GM23248 (cell line): ENCODE data around the gene RASSF8.
"Not testable (repeated sequence)": the region's sequence is repeated elsewhere in the genome, so short reads cannot be mapped to it uniquely, and the experiment has no call there.

Source experiments
- EZH2 ChIP-seq: fragments of 200-600 bp; sonication (generic); IDR thresholded peaks from 2 replicates; pipeline ENCODE4 v1.6.1; 2018; ENCODE audit warnings: antibody characterized with exemption, mild to moderate bottlenecking; ENCODE audit not compliant: insufficient read depth, poor library complexity, severe bottlenecking
- EZH2phosphoT487 ChIP-seq: fragments of 200-600 bp; sonication (generic); IDR thresholded peaks from 2 replicates; pipeline ENCODE4 v1.6.1; 2018; ENCODE audit warnings: antibody characterized with exemption, moderate library complexity, mild to moderate bottlenecking, low read depth; ENCODE audit not compliant: insufficient read depth

DNA sequence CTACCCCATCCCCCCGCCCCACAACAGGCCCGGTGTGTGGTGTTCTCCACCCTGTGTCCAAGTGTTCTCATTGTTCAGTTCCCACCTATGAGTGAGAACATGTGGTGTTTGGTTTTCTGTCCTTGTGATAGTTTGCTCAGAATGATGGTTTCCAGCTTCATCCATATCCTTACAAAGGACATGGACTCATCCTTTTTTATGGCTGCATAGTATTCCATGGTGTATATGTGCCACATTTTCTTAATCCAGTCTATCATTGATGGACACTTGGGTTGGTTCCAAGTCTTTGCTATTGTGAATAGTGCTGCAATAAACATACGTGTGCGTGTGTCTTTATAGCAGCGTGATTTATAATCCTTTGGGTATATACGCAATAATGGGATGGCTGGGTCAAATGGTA lies 98.8 kb downstream of the RASSF8 start:
- not testable (repeated sequence) for TF ChIP-seq EZH2phosphoT487, EZH2
